Memory B cell (primary cell): ENCODE measurements around the gene VIPR1.
A peak's percentile ranks its signal among the peaks of the same experiment; 100 is the strongest.

Source experiments
- ATAC-seq: fragments of 150-1000 bp; cut with Tn5 transposase; 2 replicates; pipeline ENCODE4 v1.10.0; 2021; ENCODE audit warnings: low read depth, mild to moderate bottlenecking, moderate library complexity
- DNase-seq, 2 donors: peaks; one replicate each; pipeline ENCODE4 v3.0.0; 2022; ENCODE audit warnings: low spot score in 2 of 2
- H3K27ac Mint-ChIP-seq: one replicate; pipeline ENCODE4 v1.8.0; 2022; ENCODE audit warnings: mild to moderate bottlenecking, moderate library complexity, mixed read lengths
- H3K27me3 Mint-ChIP-seq: one replicate; pipeline ENCODE4 v1.8.0; 2022; ENCODE audit warnings: mixed read lengths
- H3K36me3 Mint-ChIP-seq: one replicate; pipeline ENCODE4 v1.8.0; 2022; ENCODE audit warnings: mild to moderate bottlenecking, mixed read lengths
- H3K4me1 Mint-ChIP-seq: one replicate; pipeline ENCODE4 v1.8.0; 2022; ENCODE audit warnings: mixed read lengths
- H3K4me3 Mint-ChIP-seq: one replicate; pipeline ENCODE4 v1.8.0; 2022; ENCODE audit warnings: mild to moderate bottlenecking, moderate library complexity, mixed read lengths
- H3K9me3 Mint-ChIP-seq: one replicate; pipeline ENCODE4 v1.8.0; 2022; ENCODE audit warnings: mixed read lengths

The VIPR1 gene

GRCh38 chr3:42500909-42501308 is 1.5 kb upstream of the VIPR1 start:
- H3K36me3 Mint-ChIP-seq: no peaks in the 10 kb centered on the region
- H3K4me3 Mint-ChIP-seq: peak overlapping the region; percentile 91
- ATAC-seq: no peak
- no peak overlapping the region for H3K27ac Mint-ChIP-seq
- DNase-seq: no peak
- peaks cover 14% of the 10 kb centered on the region for H3K4me1 Mint-ChIP-seq
- no peaks in the 10 kb centered on the region for H3K9me3 Mint-ChIP-seq
- peaks cover 12% of the 10 kb centered on the region for H3K27me3 Mint-ChIP-seq

GRCh38 chr3:42501321-42501680 is 1.1 kb upstream of the VIPR1 start:
- peak overlapping the region; percentile 91 for H3K4me3 Mint-ChIP-seq
- peak in 1 of 2 donors; percentile 37 for DNase-seq
- no peaks in the 10 kb centered on the region for H3K9me3 Mint-ChIP-seq
- peaks cover 14% of the 10 kb centered on the region for H3K4me1 Mint-ChIP-seq
- peaks cover 12% of the 10 kb centered on the region for H3K27me3 Mint-ChIP-seq
- no peak for ATAC-seq
- no peaks in the 10 kb centered on the region for H3K36me3 Mint-ChIP-seq
- no peak overlapping the region for H3K27ac Mint-ChIP-seq

GRCh38 chr3:42501681-42502428 is 588 bp upstream of the VIPR1 start:
- H3K9me3 Mint-ChIP-seq: no peaks in the 10 kb centered on the region
- peaks cover 14% of the 10 kb centered on the region for H3K4me1 Mint-ChIP-seq

GRCh38 chr3:42503251-42503924 is 945 bp downstream of the VIPR1 start:
- no peak for DNase-seq
- H3K9me3 Mint-ChIP-seq: no peaks in the 10 kb centered on the region
- H3K4me1 Mint-ChIP-seq: peaks cover 18% of the 10 kb centered on the region
- H3K4me3 Mint-ChIP-seq: peak overlapping the region; percentile 49
- H3K27me3 Mint-ChIP-seq: peaks cover 10% of the 10 kb centered on the region
- no peaks in the 10 kb centered on the region for H3K36me3 Mint-ChIP-seq
- no peak overlapping the region for H3K27ac Mint-ChIP-seq
- ATAC-seq: no peak

More at GRCh38 chr3:42501681-42502428, 588 bp upstream of the VIPR1 start:
- peaks cover 12% of the 10 kb centered on the region for H3K27me3 Mint-ChIP-seq
- H3K27ac Mint-ChIP-seq: no peak overlapping the region
- peak overlapping the region; percentile 91 for H3K4me3 Mint-ChIP-seq
- no peaks in the 10 kb centered on the region for H3K36me3 Mint-ChIP-seq
- DNase-seq (peak; percentile 41 to 50), ATAC-seq (peak; percentile 38)

- ATAC-seq (no peak), DNase-seq (no peak)
- Mint-ChIP-seq H3K27me3 (peaks cover 13% of the 10 kb centered on the region), H3K27ac (no peak overlapping the region), H3K4me1 (peaks cover 18% of the 10 kb centered on the region), H3K9me3 (no peaks in the 10 kb centered on the region), H3K36me3 (no peaks in the 10 kb centered on the region), H3K4me3 (no peak overlapping the region)
Observed at GRCh38 chr3:42503957-42504333, 1.5 kb downstream of the VIPR1 start.

GRCh38 chr3:42504334-42505127 is 2.1 kb downstream of the VIPR1 start:
- Mint-ChIP-seq H3K4me3 (no peak overlapping the region), H3K27ac (no peak overlapping the region)

GRCh38 chr3:42505128-42505848 is 2.8 kb downstream of the VIPR1 start:
- ATAC-seq (no peak), DNase-seq (no peak)
- H3K4me1 Mint-ChIP-seq: peaks cover 18% of the 10 kb centered on the region
- H3K36me3 Mint-ChIP-seq: peaks cover 3% of the 10 kb centered on the region
- no peak overlapping the region for H3K27ac Mint-ChIP-seq
- peaks cover 12% of the 10 kb centered on the region for H3K27me3 Mint-ChIP-seq
- H3K9me3 Mint-ChIP-seq: no peaks in the 10 kb centered on the region
- no peak overlapping the region for H3K4me3 Mint-ChIP-seq

More at GRCh38 chr3:42504334-42505127, 2.1 kb downstream of the VIPR1 start:
- Mint-ChIP-seq H3K36me3 (no peaks in the 10 kb centered on the region), H3K9me3 (no peaks in the 10 kb centered on the region), H3K27me3 (peaks cover 10% of the 10 kb centered on the region), H3K4me1 (peaks cover 18% of the 10 kb centered on the region)
- ATAC-seq: no peak
- DNase-seq: no peak

- Mint-ChIP-seq H3K27ac (no peak overlapping the region), H3K36me3 (peaks cover 3% of the 10 kb centered on the region), H3K4me1 (peaks cover 18% of the 10 kb centered on the region), H3K9me3 (no peaks in the 10 kb centered on the region), H3K27me3 (peaks cover 8% of the 10 kb centered on the region), H3K4me3 (no peak overlapping the region)
- ATAC-seq (no peak), DNase-seq (no peak)
Observed at GRCh38 chr3:42505849-42506410, 3.5 kb downstream of the VIPR1 start.

- no peak for ATAC-seq
- Mint-ChIP-seq H3K36me3 (peaks cover 3% of the 10 kb centered on the region), H3K9me3 (no peaks in the 10 kb centered on the region), H3K27ac (no peak overlapping the region), H3K27me3 (peaks cover 7% of the 10 kb centered on the region), H3K4me1 (peaks cover 21% of the 10 kb centered on the region), H3K4me3 (no peak overlapping the region)
- DNase-seq: no peak
Observed at GRCh38 chr3:42507252-42507651, 4.8 kb downstream of the VIPR1 start.

GRCh38 chr3:42507761-42508335 is 5.4 kb downstream of the VIPR1 start:
- Mint-ChIP-seq H3K27me3 (peaks cover 7% of the 10 kb centered on the region), H3K9me3 (no peaks in the 10 kb centered on the region), H3K27ac (no peak overlapping the region), H3K4me3 (no peak overlapping the region), H3K36me3 (peaks cover 3% of the 10 kb centered on the region), H3K4me1 (peaks cover 20% of the 10 kb centered on the region)
- ATAC-seq (no peak), DNase-seq (no peak)

- peaks cover 7% of the 10 kb centered on the region for H3K27me3 Mint-ChIP-seq
- H3K36me3 Mint-ChIP-seq: peaks cover 3% of the 10 kb centered on the region
- DNase-seq (no peak), ATAC-seq (no peak)
- H3K4me1 Mint-ChIP-seq: peaks cover 14% of the 10 kb centered on the region
- no peaks in the 10 kb centered on the region for H3K9me3 Mint-ChIP-seq
- H3K4me3 Mint-ChIP-seq: no peak overlapping the region
- H3K27ac Mint-ChIP-seq: no peak overlapping the region
Observed at GRCh38 chr3:42508562-42508961, 6.1 kb downstream of the VIPR1 start.

GRCh38 chr3:42509111-42509510 is 6.7 kb downstream of the VIPR1 start:
- peaks cover 3% of the 10 kb centered on the region for H3K36me3 Mint-ChIP-seq
- no peak overlapping the region for H3K4me3 Mint-ChIP-seq
- H3K27me3 Mint-ChIP-seq: peaks cover 7% of the 10 kb centered on the region
- no peak overlapping the region for H3K27ac Mint-ChIP-seq
- peaks cover 14% of the 10 kb centered on the region for H3K4me1 Mint-ChIP-seq
- ATAC-seq: no peak
- no peaks in the 10 kb centered on the region for H3K9me3 Mint-ChIP-seq
- DNase-seq: no peak

GRCh38 chr3:42510325-42510724 is 7.9 kb downstream of the VIPR1 start:
- no peaks in the 10 kb centered on the region for H3K9me3 Mint-ChIP-seq
- H3K27ac Mint-ChIP-seq: no peak overlapping the region
- peaks cover 3% of the 10 kb centered on the region for H3K36me3 Mint-ChIP-seq
- no peak for ATAC-seq
- no peak for DNase-seq
- peaks cover 14% of the 10 kb centered on the region for H3K4me1 Mint-ChIP-seq
- H3K27me3 Mint-ChIP-seq: peaks cover 7% of the 10 kb centered on the region
- no peak overlapping the region for H3K4me3 Mint-ChIP-seq
